Activated T-helper 2 cell treated with anti-CD3 and anti-CD28 coated beads, Interferon-gamma antibody, Interleukin-2, Interleukin-4, amounts not matched to agents 10 μg/mL and 5 μg/mL and 100 μg/mL, durations not matched to agents 14 hours and 24 hours and 36 hours (primary cell): ENCODE data around the gene CYP3A5. TPM values are rescaled to one million over a fixed set of nuclear protein-coding genes. Genes with fewer than 3 reads are reported as not detected.
A peak's percentile ranks its signal among the peaks of the same experiment; 100 is the strongest.
"Not testable (repeated sequence)": the region's sequence is repeated elsewhere in the genome, so short reads cannot be mapped to it uniquely, and the experiment has no call there.

Experiments
- DNase-seq: peaks from one replicate; pipeline ENCODE4 v3.0.0; 2021; ENCODE audit warnings: low spot score
- H3K27ac Mint-ChIP-seq: one replicate; pipeline ENCODE4 v1.8.0; 2021; ENCODE audit warnings: mixed read lengths
- H3K27me3 Mint-ChIP-seq: one replicate; pipeline ENCODE4 v1.8.0; 2021; ENCODE audit warnings: low read depth, mixed read lengths
- H3K36me3 Mint-ChIP-seq: one replicate; pipeline ENCODE4 v1.8.0; 2021; ENCODE audit warnings: low read depth, mixed read lengths
- H3K4me1 Mint-ChIP-seq: one replicate; pipeline ENCODE4 v1.8.0; 2021; ENCODE audit warnings: low read depth, mixed read lengths
- H3K4me3 Mint-ChIP-seq: one replicate; pipeline ENCODE4 v1.8.0; 2021; ENCODE audit warnings: low read depth, mild to moderate bottlenecking, moderate library complexity, mixed read lengths
- H3K9me3 Mint-ChIP-seq: one replicate; pipeline ENCODE4 v1.8.0; 2021; ENCODE audit warnings: mixed read lengths
- intact Hi-C: fragments of 100-400 bp; cut with micrococcal nuclease; formaldehyde crosslinking; loops from one replicate; pipeline ENCODE4 v1.15.1; 2023
- total RNA-seq: library from RNA; stranded (reverse); gene quantifications from 2 replicates; pipeline ENCODE4 v1.2.3, GENCODE V29; 2022

CYP3A5 gene
- total RNA-seq, 1 donor from 2014 or later, result not detected

- Mint-ChIP-seq H3K36me3 (no peaks in the 10 kb centered on the region), H3K9me3 (no peaks in the 10 kb centered on the region), H3K4me3 (peak overlapping the region; percentile 15), H3K27ac (peak overlapping the region; percentile 81), H3K27me3 (no peaks in the 10 kb centered on the region), H3K4me1 (peaks cover 14% of the 10 kb centered on the region)
- no peak for DNase-seq
- intact Hi-C loops, result no loop called here
These were observed 4.6 kb downstream of the CYP3A5 start for GRCh38 chr7:99674995-99675742.

GRCh38 chr7:99672573-99672972 is 7.2 kb downstream of the CYP3A5 start:
- DNase-seq, result no peak
- Mint-ChIP-seq H3K4me1 (peaks cover 12% of the 10 kb centered on the region), H3K9me3 (no peaks in the 10 kb centered on the region), H3K4me3 (no peak overlapping the region), H3K27ac (no peak overlapping the region), H3K27me3 (no peaks in the 10 kb centered on the region), H3K36me3 (peaks cover 2% of the 10 kb centered on the region)
- intact Hi-C loops, result no loop called here

- H3K36me3 Mint-ChIP-seq, result peaks cover 7% of the 10 kb centered on the region
- intact Hi-C loops, result no loop called here
- no peaks in the 10 kb centered on the region for H3K9me3 Mint-ChIP-seq
- H3K4me1 Mint-ChIP-seq, result peaks cover 5% of the 10 kb centered on the region
- H3K27ac Mint-ChIP-seq, result no peak overlapping the region
- DNase-seq, result no peak
- no peaks in the 10 kb centered on the region for H3K27me3 Mint-ChIP-seq
- no peak overlapping the region for H3K4me3 Mint-ChIP-seq
These were observed 10.0 kb downstream of the CYP3A5 start for GRCh38 chr7:99669782-99670181.

GRCh38 chr7:99668541-99668940 is 11.3 kb downstream of the CYP3A5 start:
- no peaks in the 10 kb centered on the region for H3K27me3 Mint-ChIP-seq

GRCh38 chr7:99667179-99667578 is 12.6 kb downstream of the CYP3A5 start:
- Mint-ChIP-seq H3K27me3 (no peaks in the 10 kb centered on the region), H3K4me1 (no peaks in the 10 kb centered on the region), H3K27ac (no peak overlapping the region), H3K4me3 (no peak overlapping the region), H3K9me3 (no peaks in the 10 kb centered on the region), H3K36me3 (peaks cover 27% of the 10 kb centered on the region)
- intact Hi-C loops, result no loop called here
- DNase-seq, result no peak

More at GRCh38 chr7:99668541-99668940, 11.3 kb downstream of the CYP3A5 start:
- H3K36me3 Mint-ChIP-seq, result peaks cover 16% of the 10 kb centered on the region
- no peak overlapping the region for H3K4me3 Mint-ChIP-seq
- no peak overlapping the region for H3K27ac Mint-ChIP-seq
- H3K4me1 Mint-ChIP-seq, result no peaks in the 10 kb centered on the region
- no peak for DNase-seq
- no peaks in the 10 kb centered on the region for H3K9me3 Mint-ChIP-seq
- intact Hi-C loops, result no loop called here

- intact Hi-C loops, result no loop called here
- no peak for DNase-seq
- Mint-ChIP-seq H3K4me3 (no peak overlapping the region), H3K9me3 (no peaks in the 10 kb centered on the region), H3K4me1 (no peaks in the 10 kb centered on the region), H3K27me3 (no peaks in the 10 kb centered on the region), H3K27ac (no peak overlapping the region), H3K36me3 (peaks cover 31% of the 10 kb centered on the region)
These were observed 13.8 kb downstream of the CYP3A5 start for GRCh38 chr7:99666013-99666395.

GRCh38 chr7:99665312-99666012 is 14.3 kb downstream of the CYP3A5 start:
- Mint-ChIP-seq H3K4me3 (no peak overlapping the region), H3K4me1 (no peaks in the 10 kb centered on the region), H3K9me3 (no peaks in the 10 kb centered on the region), H3K27ac (no peak overlapping the region), H3K36me3 (peaks cover 37% of the 10 kb centered on the region), H3K27me3 (no peaks in the 10 kb centered on the region)
- intact Hi-C loops, result no loop called here
- DNase-seq, result no peak

GRCh38 chr7:99657879-99658278 is 21.9 kb downstream of the CYP3A5 start:
- H3K4me3 Mint-ChIP-seq, H3K4me1 Mint-ChIP-seq, intact Hi-C loops, H3K9me3 Mint-ChIP-seq, H3K27ac Mint-ChIP-seq, DNase-seq, H3K27me3 Mint-ChIP-seq: not testable (repeated sequence)
- peaks cover 63% of the 10 kb centered on the region for H3K36me3 Mint-ChIP-seq

- H3K4me1 Mint-ChIP-seq, H3K27me3 Mint-ChIP-seq, H3K4me3 Mint-ChIP-seq, DNase-seq, H3K27ac Mint-ChIP-seq, H3K9me3 Mint-ChIP-seq, intact Hi-C loops: not testable (repeated sequence)
- H3K36me3 Mint-ChIP-seq, result peaks cover 57% of the 10 kb centered on the region
These were observed 25.2 kb downstream of the CYP3A5 start for GRCh38 chr7:99654626-99655025.

- Mint-ChIP-seq H3K4me3 (no peak overlapping the region), H3K36me3 (peaks cover 53% of the 10 kb centered on the region), H3K9me3 (peaks cover 9% of the 10 kb centered on the region), H3K27ac (no peak overlapping the region), H3K27me3 (no peaks in the 10 kb centered on the region), H3K4me1 (peaks cover 8% of the 10 kb centered on the region)
- intact Hi-C loops, result no loop called here
- DNase-seq, result no peak
These were observed 26.0 kb downstream of the CYP3A5 start for GRCh38 chr7:99653754-99654153.

GRCh38 chr7:99653269-99653668 is 26.5 kb downstream of the CYP3A5 start:
- H3K4me3 Mint-ChIP-seq, DNase-seq, H3K4me1 Mint-ChIP-seq, intact Hi-C loops, H3K9me3 Mint-ChIP-seq, H3K27ac Mint-ChIP-seq, H3K27me3 Mint-ChIP-seq: not testable (repeated sequence)
- H3K36me3 Mint-ChIP-seq, result peaks cover 50% of the 10 kb centered on the region

- peaks cover 10% of the 10 kb centered on the region for H3K4me1 Mint-ChIP-seq
- DNase-seq, result no peak
- H3K27ac Mint-ChIP-seq, result no peak overlapping the region
- H3K9me3 Mint-ChIP-seq, result peaks cover 7% of the 10 kb centered on the region
- H3K4me3 Mint-ChIP-seq, result no peak overlapping the region
- peaks cover 49% of the 10 kb centered on the region for H3K36me3 Mint-ChIP-seq
- H3K27me3 Mint-ChIP-seq, result no peaks in the 10 kb centered on the region
- intact Hi-C loops, result no loop called here
These were observed 27.1 kb downstream of the CYP3A5 start for GRCh38 chr7:99652671-99653070.

- Mint-ChIP-seq H3K36me3 (peaks cover 54% of the 10 kb centered on the region), H3K27me3 (no peaks in the 10 kb centered on the region), H3K4me3 (no peak overlapping the region), H3K4me1 (peaks cover 10% of the 10 kb centered on the region), H3K9me3 (no peaks in the 10 kb centered on the region), H3K27ac (no peak overlapping the region)
- DNase-seq, result no peak
- intact Hi-C loops, result no loop called here
These were observed 28.5 kb downstream of the CYP3A5 start for GRCh38 chr7:99651290-99651689.
